HepG2 (cell line): Measurements from ENCODE around the gene SPNS1. TPM values are rescaled to one million over a fixed set of nuclear protein-coding genes. Genes with fewer than 3 reads are reported as not detected.
A peak's percentile ranks its signal among the peaks of the same experiment; 100 is the strongest.

Source experiments
- GABPA ChIP-seq, 2 experiments: IDR thresholded peaks; 2 replicates each; pipeline ENCODE4 v1.6.1; 2011 to 2016; ENCODE audit warnings: low read depth in 2 of 2, low read length in 1 of 2, missing biosample characterization in 1 of 2, missing genetic modification characterization in 1 of 2
- HOXA9 ChIP-seq: sonication (generic); formaldehyde crosslinking; IDR thresholded peaks from 2 replicates; pipeline ENCODE4 v1.8.1; 2022; ENCODE audit warnings: missing genetic modification reagents, mild to moderate bottlenecking, moderate library complexity, borderline replicate concordance
- MIER3 ChIP-seq: IDR thresholded peaks from 2 replicates; pipeline ENCODE4 v1.6.1; 2016; ENCODE audit warnings: missing compliant biosample characterization, borderline replicate concordance
- MIXL1 ChIP-seq: IDR thresholded peaks from 2 replicates; pipeline ENCODE4 v1.6.1; 2016
- SP140L ChIP-seq: sonication (generic); formaldehyde crosslinking; IDR thresholded peaks from 2 replicates; pipeline ENCODE4 v1.4.0; 2020; ENCODE audit warnings: missing genetic modification reagents, borderline replicate concordance
- ZHX2 ChIP-seq, 2 experiments: sonication (generic) in 1 of 2; formaldehyde crosslinking in 1 of 2; IDR thresholded peaks; 2 replicates each; pipeline versions ENCODE4 v1.6.1 to v1.9.0; 2014 to 2022; ENCODE audit warnings: antibody characterized with exemption in 1 of 2, borderline replicate concordance in 1 of 2, inconsistent platforms in 1 of 2, low read depth in 1 of 2, missing genetic modification reagents in 1 of 2
- ZNF18 ChIP-seq: sonication (generic); formaldehyde crosslinking; IDR thresholded peaks from 2 replicates; pipeline ENCODE4 v1.8.0; 2022; ENCODE audit warnings: mild to moderate bottlenecking, missing genetic modification reagents; ENCODE audit not compliant: insufficient replicate concordance
- ZNF678 ChIP-seq: sonication (generic); formaldehyde crosslinking; IDR thresholded peaks from 2 replicates; pipeline ENCODE4 v1.4.0; 2020; ENCODE audit warnings: mild to moderate bottlenecking, missing genetic modification reagents
- ZNF7 ChIP-seq: IDR thresholded peaks from 2 replicates; pipeline ENCODE4 v1.6.1; 2016; ENCODE audit warnings: missing biosample characterization, missing genetic modification reagents
- ZNF773 ChIP-seq: sonication (generic); formaldehyde crosslinking; IDR thresholded peaks from 2 replicates; pipeline ENCODE4 v1.4.0; 2020; ENCODE audit warnings: missing genetic modification reagents, borderline replicate concordance
- polyA plus RNA-seq, 8 experiments: library from polyadenylated mRNA; depleted of rRNA in 3 of 8; stranded (reverse) in 7 of 8; unstranded in 1 of 8; fragments of >200 nt; fragmentation: Illumina TruSeq in 4 of 8; extraction: Trizol in 4 of 8; gene quantifications; 2 replicates each; pipeline versions ENCODE4 v1.2.1 to v1.2.3, GENCODE V29; 2011 to 2016; ENCODE audit warnings: low read depth in 4 of 8, missing spikeins in 1 of 8, mixed read lengths in 1 of 8; ENCODE audit not compliant: insufficient read depth in 1 of 8
- total RNA-seq, 5 experiments: library from RNA; depleted of rRNA; stranded (reverse); fragments of >200 nt; fragmentation: Illumina TruSeq; extraction: Trizol; gene quantifications; 2 replicates each; pipeline ENCODE4 v1.2.3, GENCODE V29; 2016; ENCODE audit warnings: low read depth in 1 of 5
- TF ChIP-seq, protein P1 (sequence below): sonication (generic); formaldehyde crosslinking; IDR thresholded peaks from 2 replicates; pipeline ENCODE4 v1.4.0; 2020; ENCODE audit warnings: missing genetic modification reagents, mild to moderate bottlenecking, borderline replicate concordance
- TF ChIP-seq, protein P2 (sequence below): sonication (generic); formaldehyde crosslinking; IDR thresholded peaks from 2 replicates; pipeline ENCODE4 v1.8.1; 2023; ENCODE audit warnings: missing genetic modification reagents, inconsistent platforms, borderline replicate concordance
- TF ChIP-seq, protein P3 (sequence below): sonication (generic); formaldehyde crosslinking; IDR thresholded peaks from 2 replicates; pipeline ENCODE4 v1.8.1; 2023; ENCODE audit warnings: mild to moderate bottlenecking, moderate library complexity, missing genetic modification reagents

Gene SPNS1
- total and polyA plus RNA-seq, 2 of the 13 experiments (the other 11 are each of a cell fraction or from before 2014, with no cell fraction given) = 25.6 to 38.8 TPM

- TF ChIP-seq ZHX2 (IDR thresholded peaks at IDR 0.05; ENCODE audit: low read depth) (no peak), ZHX2 (CRISPR knock-in tag; IDR thresholded peaks at IDR 0.05; ENCODE audit: borderline replicate concordance) (0 out of 2 replicates have a peak, but pooled peaks have one; percentile 35), SP140L (no peak), ZNF18 (CRISPR knock-in tag) (no peak), ZNF773 (no peak), ZNF7 (no peak), MIXL1 (CRISPR knock-in tag) (0 out of 2 replicates have a peak, but pooled peaks have one; percentile 13), ZNF678 (CRISPR knock-in tag) (no peak), HOXA9 (CRISPR knock-in tag) (no peak), GABPA (IDR thresholded peaks at IDR 0.05; ENCODE audit: low read depth, low read length) (no peak), GABPA (CRISPR knock-in tag; IDR thresholded peaks at IDR 0.05; ENCODE audit: low read depth) (peak; percentile 21; the same call in 1 of the 2 replicates), MIER3 (CRISPR knock-in tag) (no peak)
- TF ChIP-seq, protein P1, sequence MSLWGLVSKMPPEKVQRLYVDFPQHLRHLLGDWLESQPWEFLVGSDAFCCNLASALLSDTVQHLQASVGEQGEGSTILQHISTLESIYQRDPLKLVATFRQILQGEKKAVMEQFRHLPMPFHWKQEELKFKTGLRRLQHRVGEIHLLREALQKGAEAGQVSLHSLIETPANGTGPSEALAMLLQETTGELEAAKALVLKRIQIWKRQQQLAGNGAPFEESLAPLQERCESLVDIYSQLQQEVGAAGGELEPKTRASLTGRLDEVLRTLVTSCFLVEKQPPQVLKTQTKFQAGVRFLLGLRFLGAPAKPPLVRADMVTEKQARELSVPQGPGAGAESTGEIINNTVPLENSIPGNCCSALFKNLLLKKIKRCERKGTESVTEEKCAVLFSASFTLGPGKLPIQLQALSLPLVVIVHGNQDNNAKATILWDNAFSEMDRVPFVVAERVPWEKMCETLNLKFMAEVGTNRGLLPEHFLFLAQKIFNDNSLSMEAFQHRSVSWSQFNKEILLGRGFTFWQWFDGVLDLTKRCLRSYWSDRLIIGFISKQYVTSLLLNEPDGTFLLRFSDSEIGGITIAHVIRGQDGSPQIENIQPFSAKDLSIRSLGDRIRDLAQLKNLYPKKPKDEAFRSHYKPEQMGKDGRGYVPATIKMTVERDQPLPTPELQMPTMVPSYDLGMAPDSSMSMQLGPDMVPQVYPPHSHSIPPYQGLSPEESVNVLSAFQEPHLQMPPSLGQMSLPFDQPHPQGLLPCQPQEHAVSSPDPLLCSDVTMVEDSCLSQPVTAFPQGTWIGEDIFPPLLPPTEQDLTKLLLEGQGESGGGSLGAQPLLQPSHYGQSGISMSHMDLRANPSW (CRISPR knock-in tag) = peak; percentile 78; the same call in 1 of the 2 replicates
- TF ChIP-seq, protein P2, sequence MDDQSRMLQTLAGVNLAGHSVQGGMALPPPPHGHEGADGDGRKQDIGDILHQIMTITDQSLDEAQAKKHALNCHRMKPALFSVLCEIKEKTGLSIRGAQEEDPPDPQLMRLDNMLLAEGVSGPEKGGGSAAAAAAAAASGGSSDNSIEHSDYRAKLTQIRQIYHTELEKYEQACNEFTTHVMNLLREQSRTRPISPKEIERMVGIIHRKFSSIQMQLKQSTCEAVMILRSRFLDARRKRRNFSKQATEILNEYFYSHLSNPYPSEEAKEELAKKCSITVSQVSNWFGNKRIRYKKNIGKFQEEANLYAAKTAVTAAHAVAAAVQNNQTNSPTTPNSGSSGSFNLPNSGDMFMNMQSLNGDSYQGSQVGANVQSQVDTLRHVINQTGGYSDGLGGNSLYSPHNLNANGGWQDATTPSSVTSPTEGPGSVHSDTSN (CRISPR knock-in tag) = no peak
- TF ChIP-seq, protein P3, sequence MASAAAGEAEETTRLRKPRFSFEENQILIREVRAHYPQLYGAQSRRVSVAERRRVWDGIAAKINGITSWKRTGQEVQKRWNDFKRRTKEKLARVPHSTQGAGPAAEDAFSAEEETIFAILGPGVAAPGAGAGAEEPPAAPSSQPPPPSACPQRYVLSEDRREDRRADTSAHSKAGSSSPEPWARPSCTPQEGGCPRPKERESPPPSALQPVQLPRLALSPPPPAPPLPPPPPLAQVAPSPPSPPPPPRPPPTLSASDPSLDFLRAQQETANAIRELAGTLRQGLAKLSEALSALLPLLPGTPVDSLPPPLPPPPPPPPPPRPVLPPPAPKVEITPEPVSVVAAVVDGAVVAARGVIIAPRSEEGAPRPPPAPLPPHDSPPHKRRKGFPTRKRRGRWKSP (CRISPR knock-in tag) = 0 out of 2 replicates have a peak, but pooled peaks have one; percentile 31
These were observed 49.0 kb upstream of the SPNS1 start (continued) for GRCh38 chr16:28925386-28926228.
